ENCODE data around the gene FHIP2A. TPM values are rescaled to one million over a fixed set of nuclear protein-coding genes. Genes with fewer than 3 reads are reported as not detected.
"Not testable (repeated sequence)": the region's sequence is repeated elsewhere in the genome, so short reads cannot be mapped to it uniquely, and the experiment has no call there.

The FHIP2A gene
- total RNA-seq, 2 experiments from 2014 or later: 4.2 to 13.2 TPM

GRCh38 chr10:114773197-114773532 lies 48.4 kb upstream of the FHIP2A start:
- intact Hi-C loops (cut with micrococcal nuclease; ENCODE audit: unreplicated experiment): no loop called here
- Histone ChIP-seq H3K36me3 (ENCODE audit: insufficient read depth, low read length) (no peaks in the 10 kb centered on the region), H4K20me1 (ENCODE audit: insufficient read depth, low read length) (no peaks in the 10 kb centered on the region), H3K4me2 (ENCODE audit: low read length) (no peak overlapping the region), H3K9me3 (ENCODE audit: low read length) (no peaks in the 10 kb centered on the region), H3K79me2 (ENCODE audit: insufficient read depth, low read depth, low read length) (no peaks in the 10 kb centered on the region), H3K4me3 (ENCODE audit: low read depth, low read length, poor library complexity, severe bottlenecking) (no peak overlapping the region), H3K27ac (ENCODE audit: low read depth, low read length, poor library complexity, severe bottlenecking) (no peak overlapping the region), H2AFZ (ENCODE audit: low read length) (no peak overlapping the region), H3K4me1 (ENCODE audit: insufficient read depth, low read length, poor library complexity, severe bottlenecking) (no peaks in the 10 kb centered on the region), H3K9me2 (ENCODE audit: insufficient read depth, low read length) (no peaks in the 10 kb centered on the region)
- TF ChIP-seq EZH2phosphoT487 (IDR thresholded peaks at IDR 0.05; ENCODE audit: borderline replicate concordance, low read depth, low read length): no peak
- TF ChIP-seq, protein P1, sequence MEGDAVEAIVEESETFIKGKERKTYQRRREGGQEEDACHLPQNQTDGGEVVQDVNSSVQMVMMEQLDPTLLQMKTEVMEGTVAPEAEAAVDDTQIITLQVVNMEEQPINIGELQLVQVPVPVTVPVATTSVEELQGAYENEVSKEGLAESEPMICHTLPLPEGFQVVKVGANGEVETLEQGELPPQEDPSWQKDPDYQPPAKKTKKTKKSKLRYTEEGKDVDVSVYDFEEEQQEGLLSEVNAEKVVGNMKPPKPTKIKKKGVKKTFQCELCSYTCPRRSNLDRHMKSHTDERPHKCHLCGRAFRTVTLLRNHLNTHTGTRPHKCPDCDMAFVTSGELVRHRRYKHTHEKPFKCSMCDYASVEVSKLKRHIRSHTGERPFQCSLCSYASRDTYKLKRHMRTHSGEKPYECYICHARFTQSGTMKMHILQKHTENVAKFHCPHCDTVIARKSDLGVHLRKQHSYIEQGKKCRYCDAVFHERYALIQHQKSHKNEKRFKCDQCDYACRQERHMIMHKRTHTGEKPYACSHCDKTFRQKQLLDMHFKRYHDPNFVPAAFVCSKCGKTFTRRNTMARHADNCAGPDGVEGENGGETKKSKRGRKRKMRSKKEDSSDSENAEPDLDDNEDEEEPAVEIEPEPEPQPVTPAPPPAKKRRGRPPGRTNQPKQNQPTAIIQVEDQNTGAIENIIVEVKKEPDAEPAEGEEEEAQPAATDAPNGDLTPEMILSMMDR (conservative IDR thresholded peaks at IDR 0.05; ENCODE audit: low read length): no peak
- BruUV-seq (replicated peaks): no TSS peak
- POLR2A ChIA-PET: no interaction called here
- DNase-seq (ENCODE audit: low spot score): no peak
- CTCF ChIA-PET (ENCODE audit: unreplicated experiment): no interaction called here

DNA sequence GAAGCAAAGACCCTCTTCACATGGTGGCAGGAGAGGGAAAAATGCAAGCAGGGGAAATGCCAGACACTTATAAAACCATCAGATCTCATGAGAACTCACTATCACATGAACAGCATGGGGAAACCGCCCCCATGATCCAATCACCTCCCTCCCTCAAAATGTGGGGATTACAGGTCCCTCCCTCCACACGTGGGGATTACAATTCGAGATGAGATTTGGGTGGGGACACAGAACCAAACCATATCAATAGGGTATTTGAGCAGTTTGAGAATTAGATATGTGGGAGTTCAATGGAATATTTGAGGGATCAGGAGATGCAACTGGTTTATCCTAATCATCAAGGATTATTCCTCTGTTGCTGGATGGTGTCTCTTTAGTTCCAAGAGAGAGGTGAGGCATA lies 46.5 kb upstream of the FHIP2A start:
- intact Hi-C loops (cut with micrococcal nuclease; ENCODE audit: unreplicated experiment); CTCF ChIA-PET (ENCODE audit: unreplicated experiment); H3K4me1 ChIP-seq (ENCODE audit: insufficient read depth, low read length, poor library complexity, severe bottlenecking); H3K79me2 ChIP-seq (ENCODE audit: insufficient read depth, low read depth, low read length); H3K36me3 ChIP-seq (ENCODE audit: insufficient read depth, low read length); BruUV-seq (replicated peaks); POLR2A ChIA-PET; H4K20me1 ChIP-seq (ENCODE audit: insufficient read depth, low read length); H3K9me3 ChIP-seq (ENCODE audit: low read length); DNase-seq (ENCODE audit: low spot score); H2AFZ ChIP-seq (ENCODE audit: low read length); H3K9me2 ChIP-seq (ENCODE audit: insufficient read depth, low read length); H3K4me3 ChIP-seq (ENCODE audit: low read depth, low read length, poor library complexity, severe bottlenecking); H3K4me2 ChIP-seq (ENCODE audit: low read length); H3K27ac ChIP-seq (ENCODE audit: low read depth, low read length, poor library complexity, severe bottlenecking): not testable (repeated sequence)

GRCh38 chr10:114777415-114777814 lies 44.2 kb upstream of the FHIP2A start:
- BruUV-seq (replicated peaks): no TSS peak

More at GRCh38 chr10:114777415-114777814, 44.2 kb upstream of the FHIP2A start:
- Histone ChIP-seq H3K4me2 (ENCODE audit: low read length) (no peak overlapping the region), H3K36me3 (ENCODE audit: insufficient read depth, low read length) (no peaks in the 10 kb centered on the region), H3K79me2 (ENCODE audit: insufficient read depth, low read depth, low read length) (no peaks in the 10 kb centered on the region), H3K9me2 (ENCODE audit: insufficient read depth, low read length) (no peaks in the 10 kb centered on the region), H3K27ac (ENCODE audit: low read depth, low read length, poor library complexity, severe bottlenecking) (no peak overlapping the region), H3K4me1 (ENCODE audit: insufficient read depth, low read length, poor library complexity, severe bottlenecking) (no peaks in the 10 kb centered on the region), H2AFZ (ENCODE audit: low read length) (no peak overlapping the region), H3K9me3 (ENCODE audit: low read length) (no peaks in the 10 kb centered on the region), H3K4me3 (ENCODE audit: low read depth, low read length, poor library complexity, severe bottlenecking) (no peak overlapping the region), H4K20me1 (ENCODE audit: insufficient read depth, low read length) (no peaks in the 10 kb centered on the region)
- intact Hi-C loops (cut with micrococcal nuclease; ENCODE audit: unreplicated experiment): no loop called here
- no peak for TF ChIP-seq EZH2phosphoT487 (IDR thresholded peaks at IDR 0.05; ENCODE audit: borderline replicate concordance, low read depth, low read length)
- TF ChIP-seq, protein P1 (conservative IDR thresholded peaks at IDR 0.05; ENCODE audit: low read length): no peak
- ChIA-PET POLR2A (no interaction called here), CTCF (ENCODE audit: unreplicated experiment) (no interaction called here)
- no peak for DNase-seq (ENCODE audit: low spot score)

Measured in OCI-LY7 (cell line).